Astrocyte of the spinal cord (primary cell): ENCODE results near the gene ARL13B.

Experiments
- DNase-seq: peaks from one replicate; pipeline ENCODE4 v3.0.0; 2011; ENCODE audit warnings: low read depth, low spot score
- H3K4me3 ChIP-seq: 2 replicates; pipeline ENCODE4 v1.5.1; 2011; ENCODE audit warnings: low read depth, mild to moderate bottlenecking, low read length, moderate library complexity
- CTCF ChIP-seq: IDR thresholded peaks from 2 replicates; pipeline ENCODE4 v1.5.1; 2012; ENCODE audit warnings: low read depth, mild to moderate bottlenecking, low read length, inconsistent platforms
- in situ Hi-C: cut with HindIII; loops from 2 replicates; pipeline ENCODE4 v1.10.0; 2017; ENCODE audit warnings: low sequenced_read_pairs

ARL13B gene

GRCh38 chr3:94011233-94011711 is 31.3 kb downstream of the ARL13B start:
- H3K4me3 ChIP-seq = no peak overlapping the region
- DNase-seq = no peak
- no peak for TF ChIP-seq CTCF
- in situ Hi-C loops = no loop called here

GRCh38 chr3:94012185-94012584 is 32.2 kb downstream of the ARL13B start:
- no peak for DNase-seq
- in situ Hi-C loops = no loop called here
- no peak for TF ChIP-seq CTCF
- no peak overlapping the region for H3K4me3 ChIP-seq

GRCh38 chr3:94015025-94015424 is 35.1 kb downstream of the ARL13B start:
- no peak for TF ChIP-seq CTCF

GRCh38 chr3:94019659-94020058 is 39.7 kb downstream of the ARL13B start:
- H3K4me3 ChIP-seq = no peak overlapping the region
- no peak for TF ChIP-seq CTCF
- DNase-seq = no peak
- in situ Hi-C loops = no loop called here

More at GRCh38 chr3:94015025-94015424, 35.1 kb downstream of the ARL13B start:
- in situ Hi-C loops = no loop called here
- DNase-seq = no peak
- H3K4me3 ChIP-seq = no peak overlapping the region

- H3K4me3 ChIP-seq = no peak overlapping the region
- TF ChIP-seq CTCF = no peak
- in situ Hi-C loops = no loop called here
- DNase-seq = no peak
These were observed 40.3 kb downstream of the ARL13B start for GRCh38 chr3:94020293-94020692.

GRCh38 chr3:94024385-94024784 is 44.4 kb downstream of the ARL13B start:
- in situ Hi-C loops = no loop called here
- no peak overlapping the region for H3K4me3 ChIP-seq
- DNase-seq = peak; percentile 58
- TF ChIP-seq CTCF = no peak

- no peak for TF ChIP-seq CTCF
- no peak for DNase-seq
- no peak overlapping the region for H3K4me3 ChIP-seq
- in situ Hi-C loops = no loop called here
These were observed 46.7 kb downstream of the ARL13B start for GRCh38 chr3:94026623-94027022.
